Dedifferentiated amniotic fluid mesenchymal stem cell (primary cell): ENCODE data around the gene TMEM44.
"Not testable (repeated sequence)": the region's sequence is repeated elsewhere in the genome, so short reads cannot be mapped to it uniquely, and the experiment has no call there.

Experiments used
- DNase-seq: peaks from one replicate; pipeline ENCODE4 v3.0.0-alpha.2; 2016; ENCODE audit errors: extremely low spot score

The TMEM44 gene

GRCh38 chr3:194610689-194611088, 22.5 kb downstream of the TMEM44 start:
- DNase-seq: no peak

- no peak for DNase-seq
These were observed 23.6 kb downstream of the TMEM44 start for GRCh38 chr3:194609601-194610000.

DNA sequence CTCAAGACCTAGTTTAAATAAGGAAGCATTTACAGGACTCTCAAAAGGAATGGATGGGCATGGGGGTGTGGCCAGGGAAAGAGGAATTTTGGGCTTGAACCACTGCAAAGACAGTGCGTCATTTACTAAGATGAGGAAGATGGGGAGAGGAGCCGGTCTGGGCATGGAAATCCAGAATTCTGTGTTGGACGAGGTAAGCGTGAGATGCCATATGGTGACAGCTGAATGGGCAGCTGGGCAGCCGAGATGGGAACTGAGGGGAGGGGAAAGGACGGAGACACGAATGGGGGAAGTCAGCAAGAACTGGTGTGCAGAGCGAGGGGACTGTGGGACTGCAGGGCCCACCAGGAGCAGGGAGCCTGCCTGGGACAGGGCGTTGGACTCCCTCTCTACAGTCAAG, 24.2 kb downstream of the TMEM44 start:
- no peak for DNase-seq

- no peak for DNase-seq
These were observed 25.4 kb downstream of the TMEM44 start for GRCh38 chr3:194607592-194608389.

DNA sequence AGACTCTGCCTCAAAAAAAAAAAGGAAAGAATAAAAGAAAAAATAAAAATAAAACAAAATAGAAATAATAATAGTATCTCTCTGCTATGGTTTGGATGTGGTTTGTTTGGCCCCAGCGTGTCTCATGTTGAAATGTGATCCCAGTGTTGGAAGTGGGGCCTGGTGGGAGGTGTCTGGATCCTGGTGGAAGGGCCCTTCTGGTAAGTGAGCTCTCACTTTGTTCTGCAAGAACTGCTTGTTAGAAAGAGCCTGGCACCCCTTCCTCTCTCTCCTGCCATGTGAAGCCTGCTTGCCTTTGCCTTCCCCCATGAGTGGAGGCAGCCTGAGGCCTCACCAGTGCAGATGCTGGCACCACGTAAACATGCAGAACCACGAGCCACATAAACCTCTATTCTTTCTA, 26.3 kb downstream of the TMEM44 start:
- DNase-seq: no peak

DNA sequence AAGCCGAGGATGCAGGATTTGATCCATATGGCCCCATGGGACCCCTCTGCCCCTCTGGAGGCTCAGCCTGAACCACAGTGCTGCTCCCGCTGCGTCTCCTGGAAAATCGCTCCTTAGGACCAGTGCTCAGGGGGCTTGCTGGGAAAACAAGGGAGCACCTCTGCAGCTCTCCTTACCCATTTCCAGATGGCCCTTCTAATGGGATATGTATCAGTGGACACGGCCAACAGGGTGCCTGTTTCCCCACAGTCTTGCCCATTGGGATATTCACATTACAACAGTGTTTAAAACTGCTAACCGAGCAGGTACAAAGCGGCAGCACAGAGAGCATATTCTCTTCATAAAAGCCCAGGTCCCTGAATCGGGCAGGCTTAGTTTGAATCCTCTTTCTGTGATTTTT, 27.1 kb downstream of the TMEM44 start:
- no peak for DNase-seq

- DNase-seq: not testable (repeated sequence)
These were observed 27.9 kb downstream of the TMEM44 start for GRCh38 chr3:194605314-194605713.

DNA sequence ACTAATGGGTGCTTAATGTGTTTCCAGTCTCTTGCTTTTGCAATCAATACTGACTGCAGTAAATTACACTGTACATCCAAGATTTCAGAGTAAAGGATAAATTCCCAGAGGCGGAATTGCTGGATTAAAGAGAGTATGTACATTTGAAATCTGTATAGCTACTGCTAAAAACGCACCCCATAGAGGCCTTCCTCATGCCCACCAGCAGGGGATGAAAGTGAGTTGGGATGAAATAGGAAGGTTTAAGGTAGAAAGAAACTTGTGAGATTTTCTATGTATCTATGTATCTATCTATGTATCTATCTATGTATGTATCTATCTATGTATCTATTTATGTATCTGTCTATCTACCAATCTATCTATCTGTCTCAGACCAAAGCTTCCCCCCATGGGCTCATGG, 28.4 kb downstream of the TMEM44 start:
- no peak for DNase-seq

GRCh38 chr3:194604126-194604525, 29.1 kb downstream of the TMEM44 start:
- DNase-seq: no peak

- no peak for DNase-seq
These were observed 30.5 kb downstream of the TMEM44 start for GRCh38 chr3:194602669-194603171.

DNA sequence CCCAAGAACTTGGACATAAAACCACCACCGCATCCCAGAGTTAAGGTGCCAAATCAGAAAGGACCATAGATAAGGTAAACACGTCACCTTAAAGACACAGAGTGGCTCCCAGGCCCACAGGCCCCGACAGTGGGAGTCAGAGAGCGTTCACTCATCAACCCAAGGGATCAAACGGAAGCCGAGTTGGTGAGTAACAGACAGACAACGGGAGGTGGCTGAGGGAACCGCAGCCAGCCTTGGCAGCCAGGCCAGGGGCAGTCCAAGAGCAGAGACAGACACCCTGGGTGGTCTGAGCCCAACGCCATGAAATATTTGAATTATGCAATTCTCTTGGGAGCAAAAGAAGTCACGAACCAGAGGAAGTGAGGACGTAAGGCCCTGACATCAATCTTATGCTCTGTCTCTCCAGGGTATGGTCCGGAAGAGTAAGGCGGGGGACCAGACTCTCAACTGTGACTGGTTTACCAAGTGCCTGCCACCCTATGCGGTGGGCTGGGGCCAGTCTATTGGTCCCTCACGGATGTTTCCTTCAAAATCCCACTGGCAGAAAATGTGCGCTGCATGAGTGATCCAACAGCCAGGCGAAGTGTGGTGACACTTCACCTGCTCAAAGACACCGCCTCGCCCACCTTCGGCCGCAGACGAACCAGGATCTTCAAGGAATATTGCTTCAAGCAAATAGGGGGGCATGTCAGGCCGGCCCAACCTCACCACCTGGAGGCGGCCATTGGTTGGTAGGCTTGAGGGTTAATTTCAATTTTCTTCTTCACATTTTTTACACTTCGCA, 34.3 kb downstream of the TMEM44 start:
- no peak for DNase-seq

DNA sequence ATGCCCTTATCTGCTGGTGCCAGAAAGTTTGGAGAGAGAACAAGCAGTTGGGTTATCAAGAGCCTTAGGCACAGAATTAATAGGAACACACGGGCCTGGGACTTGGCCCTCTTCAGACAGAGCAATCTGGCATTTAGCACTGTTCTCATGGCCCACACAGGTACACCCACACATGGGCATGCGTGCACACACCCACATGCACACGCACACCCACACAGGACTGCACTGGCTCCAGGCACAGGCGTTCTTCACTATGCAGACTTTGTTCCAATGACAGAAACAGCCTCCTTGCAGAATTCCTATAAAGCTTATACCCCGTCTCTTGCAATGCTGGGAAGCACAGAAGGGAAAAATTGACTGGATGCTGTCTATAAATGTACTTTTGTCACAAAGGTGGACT, 36.3 kb downstream of the TMEM44 start:
- no peak for DNase-seq

- peak; percentile 99 for DNase-seq
These were observed 40.1 kb downstream of the TMEM44 start for GRCh38 chr3:194592798-194593752.

DNA sequence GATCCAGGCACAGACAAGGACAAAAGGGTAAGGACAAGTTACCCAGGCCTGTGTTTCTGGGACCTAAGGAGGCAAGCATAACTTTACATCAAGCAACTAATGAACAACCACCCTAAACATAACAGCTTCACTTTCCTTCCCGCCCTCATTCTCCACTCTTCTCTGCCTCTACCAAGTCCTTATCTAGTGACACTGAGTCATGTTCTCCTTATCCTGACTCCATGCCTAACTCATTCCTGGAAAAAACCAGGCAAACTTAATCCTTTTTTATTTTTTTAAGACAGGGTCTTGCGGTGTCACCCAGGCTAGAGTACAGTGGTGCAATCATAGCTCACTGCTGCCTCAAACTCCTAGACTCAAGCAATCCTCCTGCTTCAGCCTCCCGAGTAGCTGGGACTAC, 44.5 kb downstream of the TMEM44 start:
- DNase-seq: no peak

DNA sequence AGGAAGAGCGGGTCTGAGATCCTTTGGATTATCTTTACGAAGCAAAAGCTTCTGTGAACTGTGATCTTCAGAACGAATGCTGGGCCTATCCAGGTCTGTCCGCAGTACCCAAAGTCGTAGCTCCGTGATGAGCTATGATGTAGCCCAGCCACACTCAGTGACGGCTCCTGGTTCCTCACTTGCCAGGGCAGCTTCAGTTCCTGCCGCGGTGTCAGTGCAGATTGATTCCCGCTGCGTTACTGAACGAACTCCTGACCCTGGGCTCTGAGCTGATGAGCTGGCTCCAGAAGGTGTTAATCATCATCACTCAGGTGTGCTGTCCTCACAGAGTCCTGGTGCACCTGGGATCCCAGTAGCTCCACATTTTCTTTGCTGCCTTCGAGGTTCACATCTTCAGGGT, 45.0 kb downstream of the TMEM44 start:
- DNase-seq: no peak

DNA sequence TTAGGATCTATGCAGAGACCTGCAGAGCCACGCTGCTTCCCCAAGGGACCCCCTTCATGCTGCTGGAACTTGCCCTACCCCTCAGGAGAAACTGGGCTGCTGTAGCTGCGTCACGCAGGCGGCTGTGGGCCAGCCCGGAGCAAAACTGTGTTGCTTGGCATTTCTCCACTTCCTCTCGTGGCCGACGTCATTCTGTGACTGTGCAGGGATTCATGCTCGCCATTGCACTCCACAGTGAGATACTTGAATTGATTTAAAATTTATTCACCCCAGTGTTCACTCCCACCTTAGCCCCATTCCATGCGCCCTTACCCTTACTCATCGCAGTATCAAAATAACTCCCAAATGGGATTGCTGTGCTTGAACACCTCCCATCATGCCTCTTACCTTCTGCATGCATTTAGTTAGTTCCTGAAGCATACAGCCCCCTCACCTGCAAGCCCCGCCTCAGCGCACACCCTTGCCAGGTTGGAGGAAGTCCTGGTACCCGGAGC, 45.7 kb downstream of the TMEM44 start:
- no peak for DNase-seq

- DNase-seq: no peak
These were observed 46.4 kb downstream of the TMEM44 start for GRCh38 chr3:194586836-194587235.

GRCh38 chr3:194585880-194586281, 47.3 kb downstream of the TMEM44 start:
- no peak for DNase-seq

DNA sequence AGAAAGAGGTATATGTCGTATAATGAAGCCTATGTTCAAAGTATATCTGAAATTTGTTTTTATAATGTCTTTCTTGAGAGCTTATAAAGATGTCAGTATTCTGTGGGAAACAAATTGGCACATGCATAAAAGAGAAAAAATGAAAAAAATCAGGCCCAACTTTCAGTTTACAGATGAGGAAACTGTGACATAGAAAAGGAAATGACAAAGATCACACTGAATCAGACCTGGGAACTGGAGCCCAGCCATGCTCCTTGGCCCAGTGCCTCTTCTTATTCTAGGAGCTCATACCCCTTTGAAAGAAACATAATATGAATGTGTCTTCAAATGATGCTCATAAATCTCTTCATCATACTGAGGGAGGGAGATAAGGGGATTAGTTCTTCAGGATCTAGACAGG, 48.4 kb downstream of the TMEM44 start:
- no peak for DNase-seq

DNA sequence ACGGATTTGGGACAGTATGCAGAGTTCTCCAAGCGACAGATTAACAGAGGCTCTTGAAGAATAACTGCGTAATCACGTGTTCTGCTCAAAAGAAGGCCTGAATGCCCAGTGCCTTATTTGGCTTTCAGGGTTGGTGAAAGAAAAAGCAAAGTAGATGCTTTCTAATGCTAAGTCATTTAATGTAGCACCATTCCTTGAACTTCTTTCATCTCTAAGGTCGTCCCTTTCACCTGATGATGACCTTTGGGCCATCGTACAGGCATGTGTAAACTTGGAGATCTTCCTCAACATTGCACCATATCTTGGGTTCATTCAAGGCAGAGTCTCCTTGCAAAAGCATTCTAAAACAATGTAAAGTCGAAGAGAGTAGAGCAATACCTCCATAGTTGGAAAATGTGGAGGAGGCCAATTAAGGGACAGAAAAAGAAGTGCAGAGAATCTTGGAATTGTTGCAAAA, 48.9 kb downstream of the TMEM44 start:
- DNase-seq: no peak

DNA sequence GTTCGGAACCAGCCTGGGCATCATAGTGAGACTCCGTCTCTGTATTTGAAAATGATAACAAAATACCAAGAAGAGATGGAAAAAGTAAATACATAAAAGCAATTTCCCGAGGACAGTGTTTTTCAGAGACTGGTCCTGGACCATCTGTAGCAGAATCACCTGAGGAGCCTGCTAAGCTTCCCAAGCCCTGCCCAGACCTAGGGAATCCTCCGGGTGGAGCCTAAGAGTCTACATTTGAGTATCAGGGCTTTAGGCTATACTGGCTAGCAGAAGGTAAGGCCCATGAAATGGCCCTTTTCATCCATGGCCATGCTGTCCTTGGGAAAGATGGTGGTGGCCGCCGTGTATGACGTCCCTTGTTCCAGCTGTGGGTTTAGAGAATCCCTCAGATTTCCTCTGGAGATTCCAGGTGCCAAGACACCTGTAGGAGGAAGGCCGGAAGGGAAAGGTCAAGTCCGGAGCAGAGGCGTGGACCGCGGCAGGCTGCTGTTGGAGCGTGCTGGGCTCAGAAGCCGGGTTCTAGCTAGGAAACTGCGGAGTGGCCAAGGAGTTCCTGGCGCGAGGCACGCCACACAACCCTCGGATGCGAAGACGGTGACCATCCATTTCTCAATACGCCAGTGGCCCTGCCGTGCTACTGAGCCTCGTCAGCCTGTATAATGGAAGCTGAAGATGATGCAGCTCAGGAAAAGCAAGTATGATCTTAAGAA, 50.9 kb downstream of the TMEM44 start:
- no peak for DNase-seq
